GM20000 (cell line): ENCODE measurements around the gene RHOB.
A peak's percentile ranks its signal among the peaks of the same experiment; 100 is the strongest.

Source experiments
- DNase-seq: peaks from one replicate; pipeline ENCODE4 v3.0.0; 2012; ENCODE audit warnings: low spot score
- TF ChIP-seq, protein P1 (sequence below): IDR thresholded peaks from 2 replicates; pipeline ENCODE4 v1.5.1; 2012; ENCODE audit warnings: mild to moderate bottlenecking, control low read depth; ENCODE audit errors: extremely low read depth, missing control alignments

RHOB gene

GRCh38 chr2:20418519-20418918 lies 28.4 kb upstream of the RHOB start:
- TF ChIP-seq, protein P1, sequence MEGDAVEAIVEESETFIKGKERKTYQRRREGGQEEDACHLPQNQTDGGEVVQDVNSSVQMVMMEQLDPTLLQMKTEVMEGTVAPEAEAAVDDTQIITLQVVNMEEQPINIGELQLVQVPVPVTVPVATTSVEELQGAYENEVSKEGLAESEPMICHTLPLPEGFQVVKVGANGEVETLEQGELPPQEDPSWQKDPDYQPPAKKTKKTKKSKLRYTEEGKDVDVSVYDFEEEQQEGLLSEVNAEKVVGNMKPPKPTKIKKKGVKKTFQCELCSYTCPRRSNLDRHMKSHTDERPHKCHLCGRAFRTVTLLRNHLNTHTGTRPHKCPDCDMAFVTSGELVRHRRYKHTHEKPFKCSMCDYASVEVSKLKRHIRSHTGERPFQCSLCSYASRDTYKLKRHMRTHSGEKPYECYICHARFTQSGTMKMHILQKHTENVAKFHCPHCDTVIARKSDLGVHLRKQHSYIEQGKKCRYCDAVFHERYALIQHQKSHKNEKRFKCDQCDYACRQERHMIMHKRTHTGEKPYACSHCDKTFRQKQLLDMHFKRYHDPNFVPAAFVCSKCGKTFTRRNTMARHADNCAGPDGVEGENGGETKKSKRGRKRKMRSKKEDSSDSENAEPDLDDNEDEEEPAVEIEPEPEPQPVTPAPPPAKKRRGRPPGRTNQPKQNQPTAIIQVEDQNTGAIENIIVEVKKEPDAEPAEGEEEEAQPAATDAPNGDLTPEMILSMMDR = no peak
- DNase-seq = no peak

GRCh38 chr2:20419007-20419576 lies 27.8 kb upstream of the RHOB start:
- TF ChIP-seq, protein P1 = no peak
- no peak for DNase-seq

- TF ChIP-seq, protein P1 = no peak
- DNase-seq = no peak
Measured at GRCh38 chr2:20419752-20420151, 27.1 kb upstream of the RHOB start.

DNA sequence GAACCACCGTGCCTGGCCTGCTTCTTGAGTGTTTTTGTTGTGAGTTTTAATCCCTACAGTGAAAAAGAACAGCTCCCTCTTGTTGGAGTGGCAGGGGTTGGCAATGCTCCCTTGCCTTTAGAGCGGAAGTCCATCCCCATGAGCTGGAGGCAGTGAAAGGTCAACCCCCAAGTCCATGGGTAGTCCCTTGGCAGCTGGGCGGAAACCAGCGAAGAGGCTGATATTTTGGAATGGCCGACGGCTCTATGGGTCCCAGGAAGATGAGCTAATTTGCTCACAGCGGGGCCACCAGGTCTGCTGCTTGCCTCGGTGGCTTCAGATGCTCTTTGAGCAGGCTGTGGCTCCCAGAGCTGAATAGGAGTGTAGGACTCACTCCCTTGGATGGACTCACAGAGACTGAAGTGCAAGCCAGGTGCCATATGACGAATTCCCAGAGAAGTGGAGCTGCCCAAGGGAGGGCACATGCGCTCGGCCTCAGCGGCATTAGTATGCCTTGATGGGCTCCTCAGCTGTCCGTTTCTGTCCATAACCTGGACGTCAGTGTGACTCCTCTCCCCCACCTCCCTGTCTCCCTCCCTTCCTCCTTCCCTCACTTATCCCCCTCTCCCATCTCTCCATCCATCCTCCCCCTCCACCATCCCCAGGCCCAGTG lies 25.4 kb upstream of the RHOB start:
- no peak for DNase-seq
- TF ChIP-seq, protein P1 = no peak

GRCh38 chr2:20421988-20422370 lies 24.9 kb upstream of the RHOB start:
- no peak for DNase-seq
- TF ChIP-seq, protein P1 = no peak

GRCh38 chr2:20422402-20423271 lies 24.2 kb upstream of the RHOB start:
- peak; percentile 32 for DNase-seq
- TF ChIP-seq, protein P1 = peak; percentile 6

GRCh38 chr2:20423359-20423758 lies 23.5 kb upstream of the RHOB start:
- DNase-seq = no peak
- TF ChIP-seq, protein P1 = no peak
